GM18502 (cell line): ENCODE measurements around the gene DARS1.

Experiments
- ATAC-seq: cut with Tn5 transposase; IDR thresholded peaks from one replicate; pipeline ENCODE4 v1.9.1; 2021; ENCODE audit warnings: mild to moderate bottlenecking; ENCODE audit not compliant: unreplicated experiment, poor library complexity

DARS1 gene

GRCh38 chr2:135985018-135985825 lies at the start of gene DARS1:
TSS of gene DARS1 (minus strand) at chr2:135985626. CDS start at chr2:135985468, 158 bp downstream.
- ATAC-seq, result peak; percentile 82

GRCh38 chr2:136034629-136035028 lies 49.2 kb upstream of the DARS1 start:
- no peak for ATAC-seq

- no peak for ATAC-seq
Measured at GRCh38 chr2:136032817-136033535, 47.5 kb upstream of the DARS1 start.

- no peak for ATAC-seq
Measured at GRCh38 chr2:136032192-136032591, 46.8 kb upstream of the DARS1 start.

DNA sequence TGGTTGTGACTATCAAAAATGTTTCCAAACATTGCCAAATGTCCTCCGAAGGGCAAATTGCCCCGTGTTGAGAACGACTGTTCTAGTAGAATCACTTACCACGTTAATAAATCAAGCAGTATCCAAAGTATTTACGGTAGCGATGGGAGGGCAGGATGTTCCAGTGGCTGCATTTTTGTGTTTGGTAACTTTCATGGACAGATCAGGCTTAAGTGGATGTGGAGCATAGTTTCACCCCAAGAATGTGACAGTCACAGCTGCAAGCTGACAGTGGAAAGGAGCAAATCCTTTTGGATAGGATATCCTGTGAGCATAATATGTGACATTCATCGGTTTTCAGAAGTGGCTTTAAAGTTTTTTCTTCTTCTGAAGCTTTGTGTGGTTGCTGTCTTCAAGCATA lies 46.3 kb upstream of the DARS1 start:
- no peak for ATAC-seq

- no peak for ATAC-seq
Measured at GRCh38 chr2:136030406-136030805, 45.0 kb upstream of the DARS1 start.

GRCh38 chr2:136029149-136029548 lies 43.7 kb upstream of the DARS1 start:
- ATAC-seq, result peak; percentile 70

DNA sequence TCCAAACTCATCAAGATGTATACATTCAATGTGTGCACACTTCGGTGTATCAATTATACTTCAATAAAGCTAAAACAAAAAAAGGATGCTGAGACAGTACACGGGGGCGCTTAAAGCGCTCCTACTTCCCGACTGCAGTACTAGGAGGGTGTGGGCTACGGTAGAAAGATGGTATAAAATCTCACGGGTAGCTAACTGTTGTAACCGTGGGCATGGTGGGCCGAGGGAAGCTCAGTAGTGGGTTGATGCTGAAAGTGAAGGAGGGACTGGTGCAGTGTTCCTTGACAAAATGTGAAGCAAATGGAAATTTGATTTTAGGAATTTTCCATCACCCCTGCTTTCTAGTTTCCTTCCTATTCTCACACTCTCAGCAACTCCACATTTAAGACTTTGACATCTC lies 42.6 kb upstream of the DARS1 start:
- ATAC-seq, result no peak

GRCh38 chr2:136027112-136027511 lies 41.7 kb upstream of the DARS1 start:
- ATAC-seq, result no peak

DNA sequence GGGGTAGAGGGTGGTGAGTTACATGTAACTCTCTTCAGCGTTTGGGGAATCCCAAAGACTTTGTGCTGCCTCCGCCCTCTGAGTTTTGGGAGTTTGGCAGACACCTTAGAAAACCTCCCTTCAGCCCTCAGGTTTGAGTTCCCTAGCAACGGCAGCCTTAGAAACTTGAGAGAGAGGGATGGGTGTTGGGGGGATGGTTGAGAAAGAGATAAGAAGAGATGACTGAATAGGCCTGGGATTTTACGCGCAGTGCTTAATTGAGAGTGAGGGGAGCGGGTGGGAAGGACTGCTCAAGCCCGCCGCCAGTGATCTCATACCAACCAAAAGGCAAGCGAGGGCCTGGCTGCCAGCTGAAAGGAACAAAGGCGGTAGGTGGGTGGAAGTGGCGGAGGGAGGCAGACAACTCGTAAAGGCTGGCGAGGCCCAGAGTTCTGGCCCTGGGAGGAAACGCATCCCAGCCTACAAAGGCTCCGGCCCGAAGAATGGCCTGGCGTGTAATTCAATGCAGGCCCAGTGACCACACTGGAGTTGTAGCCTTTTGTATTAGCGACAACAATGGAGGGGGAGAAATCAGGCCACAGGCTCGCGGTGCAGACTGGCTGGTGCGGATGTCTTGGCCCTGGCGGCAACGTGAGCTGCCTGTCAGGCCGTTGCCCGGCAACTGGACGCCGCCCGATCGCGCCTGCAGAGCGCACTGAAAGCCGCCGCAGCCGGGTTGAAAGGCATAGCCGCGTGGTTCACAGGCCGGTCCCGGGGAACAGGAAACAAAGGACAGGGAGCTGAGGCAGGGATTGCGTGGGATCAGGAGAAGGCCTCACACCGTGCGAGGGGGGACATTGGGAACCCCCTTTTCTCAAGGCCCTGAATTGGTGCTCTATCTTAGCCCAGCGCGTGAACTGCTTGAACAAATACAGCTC lies 39.9 kb upstream of the DARS1 start:
- ATAC-seq, result peak; percentile 88

DNA sequence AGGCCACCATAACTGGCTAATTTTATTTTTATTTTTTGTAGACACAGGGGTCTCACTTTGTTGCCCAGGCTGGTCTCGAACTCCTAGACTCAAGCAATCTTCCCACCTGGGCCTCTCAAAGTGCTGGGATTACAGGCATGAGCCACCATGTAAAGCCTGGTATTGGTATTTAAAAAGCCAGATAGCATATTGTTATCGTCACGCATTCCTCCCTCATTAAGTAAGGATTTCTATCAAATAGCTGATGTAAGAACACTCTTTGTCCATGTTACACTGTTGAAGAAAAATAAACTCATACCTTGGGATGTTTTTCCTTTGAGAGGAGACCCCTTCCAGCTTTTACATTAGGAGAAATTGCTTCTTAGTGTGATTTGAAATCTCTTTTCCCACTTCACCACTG lies 39.2 kb upstream of the DARS1 start:
- no peak for ATAC-seq

DNA sequence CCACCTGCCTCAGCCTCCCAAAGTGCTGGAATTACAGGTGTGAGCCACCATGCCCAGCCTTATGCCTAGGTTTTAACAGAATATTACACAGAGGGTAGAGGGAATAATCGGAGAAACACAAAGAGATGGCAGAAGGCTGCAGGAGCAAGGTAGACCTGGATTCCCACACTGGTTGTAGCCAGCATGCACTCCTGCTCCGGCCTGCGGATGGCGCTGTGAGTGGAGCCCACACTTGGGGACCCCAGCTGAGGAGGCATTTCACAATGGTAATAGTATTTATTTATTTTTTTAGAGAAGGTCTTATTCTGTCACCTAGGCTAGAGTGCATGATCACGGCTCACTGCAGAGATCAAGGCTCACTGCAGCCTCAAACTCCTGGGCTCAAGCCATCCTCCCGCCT lies 38.8 kb upstream of the DARS1 start:
- ATAC-seq, result no peak

GRCh38 chr2:136023416-136023815 lies 38.0 kb upstream of the DARS1 start:
- ATAC-seq, result no peak

- no peak for ATAC-seq
Measured at GRCh38 chr2:136022396-136023146, 37.1 kb upstream of the DARS1 start.

DNA sequence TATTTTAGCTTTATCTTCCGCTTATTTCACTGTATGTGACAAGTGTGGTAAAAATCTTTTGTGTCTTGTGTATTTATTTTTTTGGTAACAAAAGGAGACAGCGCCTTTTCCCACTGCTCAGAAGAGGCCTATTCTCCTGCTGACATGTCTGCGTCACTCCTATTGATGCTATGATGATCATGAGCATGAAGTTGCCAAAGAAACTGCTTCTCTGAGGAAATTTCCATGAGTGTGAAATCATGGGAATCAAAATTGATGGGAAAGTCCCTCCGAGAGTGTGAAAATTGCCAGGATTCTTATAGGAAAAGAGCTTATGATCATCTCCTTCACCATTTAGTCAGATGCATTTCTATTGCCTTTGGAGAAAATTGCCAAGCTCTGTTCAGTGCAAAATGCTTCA lies 36.5 kb upstream of the DARS1 start:
- ATAC-seq, result no peak

- no peak for ATAC-seq
Measured at GRCh38 chr2:136021406-136021805, 36.0 kb upstream of the DARS1 start.

DNA sequence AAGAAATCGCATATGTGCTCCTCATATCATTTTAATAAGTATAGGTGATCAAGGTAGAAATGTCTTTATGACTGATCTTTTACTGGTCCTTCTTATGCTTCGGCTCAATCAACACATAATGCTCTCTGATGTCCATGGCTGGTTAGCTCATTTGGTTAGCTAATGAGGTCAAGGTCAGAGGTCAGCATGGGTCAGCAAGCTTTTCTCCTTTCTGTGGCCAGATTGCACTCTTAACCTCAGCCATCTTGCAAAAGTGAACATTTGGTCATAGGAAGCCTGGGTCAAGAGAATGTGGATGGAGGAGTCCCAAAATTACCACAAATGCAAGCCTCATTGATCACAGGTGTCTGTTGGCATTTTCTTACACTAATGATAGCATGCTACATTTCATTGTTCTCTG lies 35.4 kb upstream of the DARS1 start:
- ATAC-seq, result no peak

- no peak for ATAC-seq
Measured at GRCh38 chr2:136019825-136020224, 34.4 kb upstream of the DARS1 start.

GRCh38 chr2:136019306-136019705 lies 33.9 kb upstream of the DARS1 start:
- ATAC-seq, result peak; percentile 74

- no peak for ATAC-seq
Measured at GRCh38 chr2:136017786-136018185, 32.4 kb upstream of the DARS1 start.
